Activated B cell treated with CpG ODN at 0.5 μM for 24 hours (primary cell): Measurements from ENCODE around the gene HUWE1. TPM values are rescaled to one million over a fixed set of nuclear protein-coding genes. Genes with fewer than 3 reads are reported as not detected.

Experiments used
- ATAC-seq: fragments of 200-7000 bp; cut with Tn5 transposase; one replicate; pipeline ENCODE4 v1.10.0; 2021; ENCODE audit warnings: low read depth, mild to moderate bottlenecking, moderate library complexity
- CTCF ChIA-PET: fragments of 350-600 bp; sonication (Branson Sonifier 250); formaldehyde crosslinking; loops from one replicate; lab custom pipeline; 2021; ENCODE audit warnings: antibody characterized with exemption; lab: Charles Lee
- POLR2A ChIA-PET: fragments of 350-600 bp; sonication (Branson Sonifier 250); formaldehyde crosslinking; loops from one replicate; lab custom pipeline; 2021; ENCODE audit warnings: antibody characterized with exemption; lab: Charles Lee
- DNase-seq: peaks from one replicate; pipeline ENCODE4 v3.0.0; 2022
- H3K27ac Mint-ChIP-seq: one replicate; pipeline ENCODE4 v1.8.0; 2020; ENCODE audit warnings: mixed read lengths
- H3K27me3 Mint-ChIP-seq: one replicate; pipeline ENCODE4 v1.8.0; 2021; ENCODE audit warnings: mixed read lengths
- H3K36me3 Mint-ChIP-seq: one replicate; pipeline ENCODE4 v1.8.0; 2021; ENCODE audit warnings: low read depth, mixed read lengths
- H3K4me1 Mint-ChIP-seq: one replicate; pipeline ENCODE4 v1.8.0; 2021; ENCODE audit warnings: mixed read lengths
- H3K4me3 Mint-ChIP-seq: one replicate; pipeline ENCODE4 v1.8.0; 2020; ENCODE audit warnings: mild to moderate bottlenecking, mixed read lengths
- H3K9me3 Mint-ChIP-seq: one replicate; pipeline ENCODE4 v1.8.0; 2020; ENCODE audit warnings: mixed read lengths
- intact Hi-C: fragments of 100-400 bp; cut with micrococcal nuclease; formaldehyde crosslinking; loops from one replicate; pipeline ENCODE4 v1.15.1; 2024
- total RNA-seq: library from RNA; stranded (reverse); gene quantifications from 2 replicates; pipeline ENCODE4 v1.2.3, GENCODE V29; 2022
- TF ChIP-seq, protein P1 (sequence below): fragments of 200-600 bp; IDR thresholded peaks from one replicate; pipeline ENCODE4 v1.8.0; 2022; ENCODE audit warnings: antibody characterized with exemption, mild to moderate bottlenecking

Gene HUWE1
- total RNA-seq, 1 donor from 2014 or later: 257 TPM

DNA sequence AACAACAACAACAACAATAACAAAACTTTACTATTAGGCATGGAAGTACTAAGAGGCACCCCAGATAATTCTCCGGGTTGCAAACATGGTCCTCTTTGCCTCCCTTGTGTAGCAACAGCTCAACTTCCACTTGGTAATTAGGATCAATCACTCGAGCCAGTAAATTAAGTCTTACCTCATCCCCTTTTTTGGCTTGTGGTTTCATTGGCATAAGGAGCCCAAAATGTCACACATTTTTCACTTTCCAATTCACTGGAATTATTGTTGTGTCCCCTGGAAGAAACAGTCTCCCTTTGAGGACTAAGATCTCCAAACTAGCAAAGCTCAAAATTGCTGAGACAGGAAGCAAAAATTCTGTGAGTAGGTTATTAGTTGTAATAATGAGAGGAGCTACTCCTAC lies 203.1 kb downstream of the HUWE1 start:
- no peaks in the 10 kb centered on the region for H3K27me3 Mint-ChIP-seq
- POLR2A ChIA-PET: no interaction called here
- H3K36me3 Mint-ChIP-seq: no peaks in the 10 kb centered on the region
- DNase-seq (no peak), ATAC-seq (no peak)
- CTCF ChIA-PET: interaction anchor here (3.5 kb wide), 1 partner anchor 166 kb away, joined by 14 read pairs; no protein-coding TSS in a partner anchor
- intact Hi-C loops: no loop called here
- H3K4me1 Mint-ChIP-seq: peaks cover 2% of the 10 kb centered on the region
- TF ChIP-seq, protein P1, sequence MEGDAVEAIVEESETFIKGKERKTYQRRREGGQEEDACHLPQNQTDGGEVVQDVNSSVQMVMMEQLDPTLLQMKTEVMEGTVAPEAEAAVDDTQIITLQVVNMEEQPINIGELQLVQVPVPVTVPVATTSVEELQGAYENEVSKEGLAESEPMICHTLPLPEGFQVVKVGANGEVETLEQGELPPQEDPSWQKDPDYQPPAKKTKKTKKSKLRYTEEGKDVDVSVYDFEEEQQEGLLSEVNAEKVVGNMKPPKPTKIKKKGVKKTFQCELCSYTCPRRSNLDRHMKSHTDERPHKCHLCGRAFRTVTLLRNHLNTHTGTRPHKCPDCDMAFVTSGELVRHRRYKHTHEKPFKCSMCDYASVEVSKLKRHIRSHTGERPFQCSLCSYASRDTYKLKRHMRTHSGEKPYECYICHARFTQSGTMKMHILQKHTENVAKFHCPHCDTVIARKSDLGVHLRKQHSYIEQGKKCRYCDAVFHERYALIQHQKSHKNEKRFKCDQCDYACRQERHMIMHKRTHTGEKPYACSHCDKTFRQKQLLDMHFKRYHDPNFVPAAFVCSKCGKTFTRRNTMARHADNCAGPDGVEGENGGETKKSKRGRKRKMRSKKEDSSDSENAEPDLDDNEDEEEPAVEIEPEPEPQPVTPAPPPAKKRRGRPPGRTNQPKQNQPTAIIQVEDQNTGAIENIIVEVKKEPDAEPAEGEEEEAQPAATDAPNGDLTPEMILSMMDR: no peak
- no peak overlapping the region for H3K27ac Mint-ChIP-seq
- no peaks in the 10 kb centered on the region for H3K9me3 Mint-ChIP-seq
- no peak overlapping the region for H3K4me3 Mint-ChIP-seq
